Activated CD4-positive, alpha-beta T cell treated with anti-CD3 and anti-CD28 coated beads, Interleukin-2, amount 10 ng/mL, durations not matched to agents 7 days and 5 days (primary cell): ENCODE data around the gene GRAMD4. TPM values are rescaled to one million over a fixed set of nuclear protein-coding genes. Genes with fewer than 3 reads are reported as not detected.

Experiments used
- total RNA-seq, 2 experiments: library from RNA; stranded (reverse); gene quantifications; one replicate each; pipeline ENCODE4 v1.2.3, GENCODE V29; 2021

GRAMD4 gene
- total RNA-seq, 2 experiments from 2014 or later, result 40.8 to 43.2 TPM

Other genes with a start within 250 kb of the GRAMD4 start
- gene CELSR1, start 82.8 kb upstream of the GRAMD4 start, total RNA-seq, result under 1 TPM; 0.20 to 0.23 TPM
- gene CERK, start 117.9 kb downstream of the GRAMD4 start, total RNA-seq, result 10 to 100 TPM; 41.8 to 47.1 TPM
- gene TBC1D22A, start 142.3 kb downstream of the GRAMD4 start, total RNA-seq, result 10 to 100 TPM; 34.1 to 39.2 TPM